ENCODE measurements around the gene BTBD19. TPM values are rescaled to one million over a fixed set of nuclear protein-coding genes. Genes with fewer than 3 reads are reported as not detected.
"Not testable (repeated sequence)": the region's sequence is repeated elsewhere in the genome, so short reads cannot be mapped to it uniquely, and the experiment has no call there.

BTBD19 gene
- total and polyA plus RNA-seq, 4 experiments from 2014 or later, result 0.25 to 16.8 (median 7.5) TPM

DNA sequence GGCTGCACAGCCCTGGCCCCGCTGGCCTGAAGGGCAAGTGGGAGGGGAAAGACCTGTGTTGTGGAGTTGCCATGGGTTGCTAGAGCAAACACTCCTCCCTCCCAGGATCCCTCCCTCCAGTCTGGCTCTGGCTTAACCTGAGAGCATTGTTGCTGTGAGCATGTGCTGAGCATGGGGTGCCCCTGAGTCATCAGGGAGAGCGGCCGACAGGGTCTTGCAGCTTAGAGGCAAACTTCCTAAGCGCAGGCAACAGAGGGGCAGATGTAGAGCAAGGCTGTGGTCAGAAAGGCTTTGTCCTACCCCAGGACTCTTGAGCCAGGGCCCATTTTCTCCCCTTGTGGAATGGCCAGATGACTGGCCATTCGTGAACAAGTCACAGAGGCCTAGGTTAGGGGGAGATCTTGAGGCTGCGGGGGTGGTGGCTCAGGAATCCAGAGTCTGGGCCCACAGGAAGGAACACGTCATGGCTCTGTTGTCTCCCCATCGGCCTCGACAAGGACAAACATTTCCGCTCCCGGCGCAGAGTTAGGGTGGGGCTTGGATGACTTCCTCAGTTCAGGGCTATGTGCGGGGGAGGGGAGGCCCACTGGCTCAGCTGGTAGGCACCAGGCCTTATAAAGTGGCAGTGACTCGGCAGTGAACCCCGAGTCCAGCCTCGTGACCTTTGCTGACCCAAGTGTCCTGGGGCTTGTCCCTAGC, 810 bp upstream of the BTBD19 start:
- Histone ChIP-seq H3K36me3 (ENCODE audit: insufficient read depth, low read length) (peaks cover 35% of the 10 kb centered on the region), H3K4me1 (ENCODE audit: insufficient read depth, low read length) (peaks cover 90% of the 10 kb centered on the region), H3K27ac (ENCODE audit: low read depth, low read length) (peak overlapping the region; percentile 98), H3K9me3 (ENCODE audit: control insufficient read depth in 1 of 2, low read length in 2 of 2) (no peaks in the 10 kb centered on the region), H3K4me3 (ENCODE audit: low read length in 2 of 2) (peak overlapping the region; percentile 41 to 57), H3K27me3 (ENCODE audit: insufficient read depth, low read length) (no peaks in the 10 kb centered on the region)
- intact Hi-C loops (cut with micrococcal nuclease), result loop anchor here (5.0 to 10.0 kb wide), 2 partner anchors 75 to 777 kb away; partner anchors contain the start of genes NASP and RNU5D-1
- H3K4me3 Mint-ChIP-seq, result peak overlapping the region; percentile 74 to 87 (median 80)
- peak; percentile 91 to 98 (median 91) for DNase-seq
- no peaks in the 10 kb centered on the region for H3K27me3 Mint-ChIP-seq
- H3K27ac Mint-ChIP-seq, result peak overlapping the region; percentile 98 to 100 (median 99)
- H3K36me3 Mint-ChIP-seq, result peaks cover 29 to 59% of the 10 kb centered on the region in 2 donors
- peaks cover 0 to 12% (median 0%) of the 10 kb centered on the region in 8 donors for H3K9me3 Mint-ChIP-seq
- ChIA-PET CTCF (ENCODE audit: partially characterized antibody) (interaction anchor here (1.3 to 13.0 kb wide), 6 partner anchors 8 to 86 kb away, joined by 5 to 174 read pairs (median 12); partner anchors contain the start of gene PLK3), POLR2A (ENCODE audit: partially characterized antibody) (interaction anchor here (0.6 to 22.2 kb wide), 18 partner anchors 2 to 777 kb away, joined by 3 to 1564 read pairs (median 17); partner anchors contain the start of genes BEST4, BTBD19, CCDC163 and DYNLT4)
- H3K4me1 Mint-ChIP-seq, result peaks cover 57 to 94% (median 73%) of the 10 kb centered on the region in 4 donors

DNA sequence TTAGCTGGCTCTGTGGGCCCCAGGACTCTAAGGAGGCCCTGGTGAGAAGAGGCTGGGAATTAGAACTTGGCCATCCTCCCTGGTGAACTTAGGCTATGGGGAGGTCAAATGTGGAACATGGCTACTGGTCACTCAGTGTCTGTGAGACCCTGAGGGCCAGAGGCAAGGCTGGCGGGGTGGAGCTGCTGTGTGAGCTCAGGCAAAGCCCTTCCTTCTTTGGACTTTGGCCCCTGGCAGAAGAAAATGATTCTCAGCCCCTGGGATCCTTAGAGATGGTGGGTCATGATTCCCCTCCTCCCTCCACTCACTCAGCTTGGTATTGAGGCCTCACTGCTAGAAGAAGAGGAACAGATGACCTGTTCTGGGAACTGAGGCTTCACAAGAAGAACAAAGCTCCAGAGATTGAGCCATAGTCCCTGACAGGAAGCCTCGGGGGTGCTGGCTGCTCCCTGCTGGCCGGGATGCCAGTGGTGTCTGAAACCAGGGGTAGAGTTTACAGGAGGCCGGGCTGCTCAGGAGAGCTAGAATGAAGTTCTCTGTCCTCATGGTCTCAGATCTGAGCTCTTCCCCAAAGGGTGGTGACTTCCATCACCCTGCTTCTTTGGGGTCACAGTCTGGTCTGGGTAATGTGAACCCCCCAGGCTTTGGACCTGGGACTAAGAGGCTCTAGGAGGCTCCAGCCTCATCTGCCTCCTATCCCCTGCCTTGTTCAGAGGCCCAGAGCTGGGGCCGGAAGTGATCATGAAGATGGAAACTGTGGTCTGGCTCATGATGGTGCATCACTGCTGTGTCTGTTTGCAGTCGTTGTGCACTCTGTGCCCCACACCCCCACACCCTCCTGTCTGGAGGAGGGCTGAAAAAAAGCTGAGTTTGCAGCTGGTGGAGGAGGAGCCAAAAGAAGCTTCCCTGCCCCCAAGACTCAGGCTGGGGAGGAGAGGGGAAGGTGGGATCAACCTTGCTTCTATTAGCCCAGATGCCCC, 905 bp downstream of the BTBD19 start:
- peak; percentile 89 to 97 (median 92) for DNase-seq
- intact Hi-C loops (cut with micrococcal nuclease), result loop anchor here (1.0 to 10.0 kb wide), 4 partner anchors 8 to 776 kb away; partner anchors contain the start of genes NASP and RNU5D-1
- H3K4me1 Mint-ChIP-seq, result peaks cover 49 to 88% (median 66%) of the 10 kb centered on the region in 4 donors
- H3K4me1 ChIP-seq (ENCODE audit: insufficient read depth, low read length), result peaks cover 87% of the 10 kb centered on the region
- no peaks in the 10 kb centered on the region for H3K9me3 ChIP-seq (ENCODE audit: control insufficient read depth in 1 of 2, low read length in 2 of 2)
- peaks cover 18% of the 10 kb centered on the region for H3K36me3 ChIP-seq (ENCODE audit: insufficient read depth, low read length)
- H3K36me3 Mint-ChIP-seq, result peaks cover 16 to 46% of the 10 kb centered on the region in 2 donors
- H3K27ac Mint-ChIP-seq, result peak overlapping the region; percentile 98 to 100 (median 99)
- ChIA-PET POLR2A (ENCODE audit: partially characterized antibody) (interaction anchor here (0.9 to 22.2 kb wide), 23 partner anchors 4 to 878 kb away, joined by 3 to 1564 read pairs (median 5); partner anchors contain the start of genes ARMH1, BEST4, BTBD19 and CCDC163), CTCF (ENCODE audit: partially characterized antibody) (interaction anchor here (0.7 to 13.0 kb wide), 16 partner anchors 9 to 203 kb away, joined by 3 to 174 read pairs (median 6); partner anchors contain the start of genes HECTD3, PLK3, RNU5D-1 and RPS8)
- peak overlapping the region; percentile 98 for H3K27ac ChIP-seq (ENCODE audit: low read depth, low read length)
- peaks cover 0 to 7% (median 0%) of the 10 kb centered on the region in 8 donors for H3K9me3 Mint-ChIP-seq
- peak overlapping the region; percentile 74 to 87 (median 81) for H3K4me3 Mint-ChIP-seq
- no peaks in the 10 kb centered on the region for H3K27me3 Mint-ChIP-seq
- peak overlapping the region; percentile 6 to 41 for H3K4me3 ChIP-seq (ENCODE audit: low read length in 2 of 2)
- no peaks in the 10 kb centered on the region for H3K27me3 ChIP-seq (ENCODE audit: insufficient read depth, low read length)

DNA sequence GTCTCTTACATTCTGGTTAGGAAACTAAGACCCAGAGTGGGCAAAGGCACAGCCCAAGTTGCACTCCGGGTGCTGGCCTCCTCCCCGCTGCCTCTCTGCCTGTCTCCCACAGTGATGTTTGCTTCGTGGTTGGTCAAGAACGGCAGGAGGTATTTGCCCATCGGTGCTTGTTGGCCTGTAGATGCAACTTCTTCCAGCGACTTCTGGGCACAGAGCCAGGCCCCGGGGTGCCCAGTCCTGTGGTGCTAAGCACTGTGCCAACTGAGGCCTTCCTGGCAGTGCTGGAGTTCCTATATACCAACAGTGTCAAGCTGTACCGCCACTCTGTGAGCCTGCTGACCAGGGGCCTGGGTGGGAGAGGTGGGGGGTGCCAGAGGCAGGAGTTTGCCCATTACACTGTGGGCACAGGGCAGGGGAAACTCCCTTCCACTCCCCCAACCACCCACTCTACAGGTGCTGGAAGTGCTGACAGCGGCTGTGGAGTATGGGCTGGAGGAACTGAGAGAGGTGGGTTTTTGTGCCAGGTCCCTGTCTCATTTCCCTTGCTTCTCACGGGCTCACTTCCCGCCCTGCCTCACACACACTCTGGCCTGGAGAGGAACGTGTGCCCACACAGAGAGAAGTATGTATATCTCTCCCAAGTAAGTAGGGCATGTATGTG, 1.9 kb downstream of the BTBD19 start:
- H3K27me3 Mint-ChIP-seq, result no peaks in the 10 kb centered on the region
- Histone ChIP-seq H3K27me3 (ENCODE audit: insufficient read depth, low read length) (no peaks in the 10 kb centered on the region), H3K4me1 (ENCODE audit: insufficient read depth, low read length) (peaks cover 91% of the 10 kb centered on the region), H3K27ac (ENCODE audit: low read depth, low read length) (peak overlapping the region; percentile 98), H3K36me3 (ENCODE audit: insufficient read depth, low read length) (peaks cover 11% of the 10 kb centered on the region), H3K4me3 (ENCODE audit: low read length in 2 of 2) (peak overlapping the region in 1 of 2 donors; percentile 13), H3K9me3 (ENCODE audit: control insufficient read depth in 1 of 2, low read length in 2 of 2) (no peaks in the 10 kb centered on the region)
- H3K4me3 Mint-ChIP-seq, result peak overlapping the region in 6 of 8 donors; percentile 68 to 87 (median 80)
- CTCF ChIA-PET (ENCODE audit: partially characterized antibody), result interaction anchor here (1.0 to 13.0 kb wide), 10 partner anchors 10 to 80 kb away, joined by 3 to 174 read pairs (median 9); partner anchors contain the start of genes PLK3, RNU5D-1 and RPS8
- DNase-seq, result peak in 3 of 5 donors; percentile 32 to 67 (median 35)
- peaks cover 52 to 87% (median 69%) of the 10 kb centered on the region in 4 donors for H3K4me1 Mint-ChIP-seq
- POLR2A ChIA-PET (ENCODE audit: partially characterized antibody), result interaction anchor here (1.0 to 22.2 kb wide), 17 partner anchors 5 to 877 kb away, joined by 3 to 1564 read pairs (median 18); partner anchors contain the start of genes BEST4, BTBD19, CCDC163 and DYNLT4
- H3K27ac Mint-ChIP-seq, result peak overlapping the region; percentile 98 to 100 (median 99)
- H3K36me3 Mint-ChIP-seq, result peaks cover 13 to 36% of the 10 kb centered on the region in 2 donors
- H3K9me3 Mint-ChIP-seq, result peaks cover 0 to 11% (median 0%) of the 10 kb centered on the region in 8 donors
- intact Hi-C loops (cut with micrococcal nuclease), result no loop called here

GRCh38 chr1:44810762-44811105, 2.4 kb downstream of the BTBD19 start:
- Mint-ChIP-seq H3K4me3 (peak overlapping the region in 6 of 8 donors; percentile 43 to 80 (median 70)), H3K27ac (peak overlapping the region; percentile 98 to 100 (median 99)), H3K9me3 (peaks cover 0 to 11% (median 0%) of the 10 kb centered on the region in 8 donors), H3K4me1 (peaks cover 50 to 89% (median 70%) of the 10 kb centered on the region in 4 donors), H3K36me3 (peaks cover 8 to 31% of the 10 kb centered on the region in 2 donors)
- CTCF ChIA-PET (ENCODE audit: partially characterized antibody), result interaction anchor here (3.0 to 13.0 kb wide), 5 partner anchors 10 to 81 kb away, joined by 15 to 174 read pairs (median 25); partner anchors contain the start of genes PLK3 and RNU5D-1
- H3K9me3 ChIP-seq (ENCODE audit: control insufficient read depth in 1 of 2, low read length in 2 of 2); intact Hi-C loops (cut with micrococcal nuclease); H3K36me3 ChIP-seq (ENCODE audit: insufficient read depth, low read length); H3K27me3 Mint-ChIP-seq; H3K27me3 ChIP-seq (ENCODE audit: insufficient read depth, low read length): not testable (repeated sequence)
- peak in 2 of 5 donors; percentile 15 to 27 for DNase-seq
- Histone ChIP-seq H3K27ac (ENCODE audit: low read depth, low read length) (peak overlapping the region; percentile 98), H3K4me1 (ENCODE audit: insufficient read depth, low read length) (peaks cover 88% of the 10 kb centered on the region), H3K4me3 (ENCODE audit: low read length in 2 of 2) (peak overlapping the region in 1 of 2 donors; percentile 13)
- POLR2A ChIA-PET (ENCODE audit: partially characterized antibody), result interaction anchor here (0.6 to 22.2 kb wide), 8 partner anchors 6 to 201 kb away, joined by 3 to 1564 read pairs (median 75); partner anchors contain the start of genes BTBD19, DYNLT4, HECTD3 and PLK3

DNA sequence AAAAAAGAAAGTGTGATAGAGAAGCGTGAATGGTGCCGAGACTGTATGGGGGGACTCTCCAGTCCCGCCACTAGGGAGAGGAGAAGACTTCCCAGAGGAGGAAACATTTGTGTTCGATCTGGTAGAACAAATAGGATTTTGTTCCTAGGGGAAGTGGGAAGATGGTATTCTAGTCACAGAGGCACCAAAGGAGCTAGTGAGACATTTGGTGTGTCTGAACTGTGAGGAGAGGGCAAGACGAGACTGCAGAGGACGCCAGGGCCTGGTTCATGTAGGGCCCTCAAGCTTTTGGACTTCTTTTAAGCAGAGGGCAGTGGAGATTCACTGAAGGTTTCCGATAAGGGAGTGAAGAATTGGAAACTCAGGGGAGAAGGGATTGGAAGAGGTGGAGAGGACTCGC, 2.9 kb downstream of the BTBD19 start:
- peak overlapping the region; percentile 98 to 100 (median 99) for H3K27ac Mint-ChIP-seq
- H3K9me3 Mint-ChIP-seq, result peaks cover 0 to 11% (median 0%) of the 10 kb centered on the region in 8 donors
- ChIA-PET CTCF (ENCODE audit: partially characterized antibody) (interaction anchor here (3.8 to 13.0 kb wide), 3 partner anchors 9 to 81 kb away, joined by 22 to 174 read pairs (median 25); partner anchors contain the start of genes PLK3 and RNU5D-1), POLR2A (ENCODE audit: partially characterized antibody) (interaction anchor here (0.6 to 22.2 kb wide), 7 partner anchors 6 to 200 kb away, joined by 3 to 1564 read pairs (median 98); partner anchors contain the start of genes BTBD19, DYNLT4, HECTD3 and PLK3)
- peaks cover 50 to 89% (median 71%) of the 10 kb centered on the region in 4 donors for H3K4me1 Mint-ChIP-seq
- Histone ChIP-seq H3K36me3 (ENCODE audit: insufficient read depth, low read length) (peaks cover 6% of the 10 kb centered on the region), H3K4me1 (ENCODE audit: insufficient read depth, low read length) (peaks cover 84% of the 10 kb centered on the region), H3K4me3 (ENCODE audit: low read length in 2 of 2) (no peak overlapping the region), H3K27ac (ENCODE audit: low read depth, low read length) (peak overlapping the region; percentile 98), H3K9me3 (ENCODE audit: control insufficient read depth in 1 of 2, low read length in 2 of 2) (no peaks in the 10 kb centered on the region), H3K27me3 (ENCODE audit: insufficient read depth, low read length) (no peaks in the 10 kb centered on the region)
- peak in 1 of 5 donors; percentile 5 for DNase-seq
- H3K27me3 Mint-ChIP-seq, result no peaks in the 10 kb centered on the region
- intact Hi-C loops (cut with micrococcal nuclease), result no loop called here
- H3K4me3 Mint-ChIP-seq, result peak overlapping the region in 7 of 8 donors; percentile 26 to 80 (median 68)
- peaks cover 7 to 31% of the 10 kb centered on the region in 2 donors for H3K36me3 Mint-ChIP-seq
